Thoracic aorta (tissue), 2 donors: Measurements from ENCODE around the gene THYN1. TPM values are rescaled to one million over a fixed set of nuclear protein-coding genes. Genes with fewer than 3 reads are reported as not detected.

Experiments
- ATAC-seq: fragments of 150-250 bp; one replicate; pipeline ENCODE4 v1.8.0; 2017; ENCODE audit warnings: low read depth; ENCODE audit not compliant: insufficient number of reproducible peaks, low FRiP score
- DNase-seq: peaks from one replicate; pipeline ENCODE4 v3.0.0-alpha.2; 2020; ENCODE audit warnings: low spot score
- H3K27ac ChIP-seq, 2 donors: fragments of 200-600 bp; sonication (generic); 1 replicate in 1 of 2; 2 replicates in 1 of 2; pipeline ENCODE4 v1.5.1; 2016; ENCODE audit warnings: mild to moderate bottlenecking in 2 of 2, moderate library complexity in 2 of 2
- H3K27me3 ChIP-seq: fragments of 200-600 bp; sonication (generic); replicated peaks from 2 replicates; pipeline ENCODE4 v1.6.0; 2016; ENCODE audit warnings: mild to moderate bottlenecking; ENCODE audit not compliant: insufficient read depth
- H3K36me3 ChIP-seq: fragments of 200-600 bp; sonication (generic); one replicate; pipeline ENCODE4 v1.5.1; 2016
- H3K4me1 ChIP-seq, 2 donors: fragments of 200-600 bp; sonication (generic); 1 replicate in 1 of 2; 2 replicates in 1 of 2; pipeline versions ENCODE4 v1.5.1 to v1.6.0; 2016; ENCODE audit warnings: low read depth in 2 of 2, mild to moderate bottlenecking in 1 of 2; ENCODE audit not compliant: control insufficient read depth in 1 of 2
- H3K4me3 ChIP-seq: fragments of 200-600 bp; sonication (generic); 2 replicates; pipeline ENCODE4 v1.5.1; 2016; ENCODE audit warnings: mild to moderate bottlenecking
- H3K9me3 ChIP-seq: fragments of 200-600 bp; sonication (generic); 2 replicates; pipeline ENCODE4 v1.5.1; 2016
- total RNA-seq, 2 donors: library from RNA; depleted of rRNA; stranded (reverse); fragments of >200 nt; gene quantifications; one replicate each; pipeline versions ENCODE4 v1.1.0 to v1.2.3, GENCODE V29; 2016
- TF ChIP-seq, protein P1 (sequence below): fragments of 200-600 bp; sonication (generic); IDR thresholded peaks from one replicate; pipeline ENCODE4 v1.5.1; 2019; ENCODE audit warnings: antibody characterized with exemption

THYN1 gene
- total RNA-seq, 2 donors from 2014 or later, result 31.1 to 44.2 TPM

- H3K4me3 ChIP-seq, result no peak overlapping the region
- H3K4me1 ChIP-seq, result no peaks in the 10 kb centered on the region
- TF ChIP-seq, protein P1, sequence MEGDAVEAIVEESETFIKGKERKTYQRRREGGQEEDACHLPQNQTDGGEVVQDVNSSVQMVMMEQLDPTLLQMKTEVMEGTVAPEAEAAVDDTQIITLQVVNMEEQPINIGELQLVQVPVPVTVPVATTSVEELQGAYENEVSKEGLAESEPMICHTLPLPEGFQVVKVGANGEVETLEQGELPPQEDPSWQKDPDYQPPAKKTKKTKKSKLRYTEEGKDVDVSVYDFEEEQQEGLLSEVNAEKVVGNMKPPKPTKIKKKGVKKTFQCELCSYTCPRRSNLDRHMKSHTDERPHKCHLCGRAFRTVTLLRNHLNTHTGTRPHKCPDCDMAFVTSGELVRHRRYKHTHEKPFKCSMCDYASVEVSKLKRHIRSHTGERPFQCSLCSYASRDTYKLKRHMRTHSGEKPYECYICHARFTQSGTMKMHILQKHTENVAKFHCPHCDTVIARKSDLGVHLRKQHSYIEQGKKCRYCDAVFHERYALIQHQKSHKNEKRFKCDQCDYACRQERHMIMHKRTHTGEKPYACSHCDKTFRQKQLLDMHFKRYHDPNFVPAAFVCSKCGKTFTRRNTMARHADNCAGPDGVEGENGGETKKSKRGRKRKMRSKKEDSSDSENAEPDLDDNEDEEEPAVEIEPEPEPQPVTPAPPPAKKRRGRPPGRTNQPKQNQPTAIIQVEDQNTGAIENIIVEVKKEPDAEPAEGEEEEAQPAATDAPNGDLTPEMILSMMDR, result no peak
- no peak overlapping the region for H3K27ac ChIP-seq
- H3K36me3 ChIP-seq, result peaks cover 78% of the 10 kb centered on the region
- no peaks in the 10 kb centered on the region for H3K27me3 ChIP-seq
- DNase-seq, result no peak
- no peaks in the 10 kb centered on the region for H3K9me3 ChIP-seq
- ATAC-seq, result no peak
Measured at GRCh38 chr11:134246100-134246499, 7.1 kb downstream of the THYN1 start.

- DNase-seq, result no peak
- Histone ChIP-seq H3K27me3 (no peaks in the 10 kb centered on the region), H3K4me3 (no peak overlapping the region), H3K36me3 (peaks cover 75% of the 10 kb centered on the region), H3K27ac (no peak overlapping the region), H3K4me1 (no peaks in the 10 kb centered on the region), H3K9me3 (no peaks in the 10 kb centered on the region)
- TF ChIP-seq, protein P1, result no peak
- ATAC-seq, result no peak
Measured at GRCh38 chr11:134245434-134245833, 7.7 kb downstream of the THYN1 start.

- H3K4me3 ChIP-seq, result no peak overlapping the region
- no peaks in the 10 kb centered on the region for H3K27me3 ChIP-seq
- DNase-seq (no peak), ATAC-seq (no peak)
- TF ChIP-seq, protein P1, result peak; percentile 18
- H3K36me3 ChIP-seq, result peaks cover 70% of the 10 kb centered on the region
- no peaks in the 10 kb centered on the region for H3K4me1 ChIP-seq
- H3K9me3 ChIP-seq, result no peaks in the 10 kb centered on the region
- no peak overlapping the region for H3K27ac ChIP-seq
Measured at GRCh38 chr11:134244593-134244992, 8.6 kb downstream of the THYN1 start.

DNA sequence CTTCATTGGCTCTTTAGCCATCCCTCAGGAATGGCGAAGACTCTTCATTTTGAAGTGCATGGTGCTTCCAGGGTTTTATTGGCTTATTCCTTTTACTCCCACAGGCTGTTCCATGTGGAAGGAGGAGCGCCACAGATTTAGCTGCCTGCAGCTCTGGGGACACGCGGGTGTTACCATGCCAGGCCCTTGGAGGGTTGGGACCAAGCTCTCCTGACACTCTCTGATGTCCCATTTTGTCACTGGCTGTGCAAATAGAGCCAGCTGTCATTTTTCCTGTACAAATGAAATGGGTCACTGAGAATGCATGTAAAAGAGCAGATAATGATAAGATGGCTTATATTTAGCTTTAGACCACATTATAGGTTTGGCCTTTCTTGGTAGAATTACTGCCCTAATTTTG is 9.2 kb downstream of the THYN1 start:
- H3K9me3 ChIP-seq, result no peaks in the 10 kb centered on the region
- DNase-seq, result no peak
- no peaks in the 10 kb centered on the region for H3K4me1 ChIP-seq
- H3K36me3 ChIP-seq, result peaks cover 70% of the 10 kb centered on the region
- no peak for ATAC-seq
- H3K27ac ChIP-seq, result no peak overlapping the region
- no peaks in the 10 kb centered on the region for H3K27me3 ChIP-seq
- TF ChIP-seq, protein P1, result no peak
- no peak overlapping the region for H3K4me3 ChIP-seq

- H3K27me3 ChIP-seq, result no peaks in the 10 kb centered on the region
- no peak for ATAC-seq
- H3K9me3 ChIP-seq, result no peaks in the 10 kb centered on the region
- no peak overlapping the region for H3K4me3 ChIP-seq
- TF ChIP-seq, protein P1, result no peak
- peaks cover 58% of the 10 kb centered on the region for H3K36me3 ChIP-seq
- no peaks in the 10 kb centered on the region for H3K4me1 ChIP-seq
- DNase-seq, result no peak
- H3K27ac ChIP-seq, result no peak overlapping the region
Measured at GRCh38 chr11:134242376-134242775, 10.8 kb downstream of the THYN1 start.
